ENCODE results near the gene GRIN3B.
A peak's percentile ranks its signal among the peaks of the same experiment; 100 is the strongest.
"Not testable (repeated sequence)": the region's sequence is repeated elsewhere in the genome, so short reads cannot be mapped to it uniquely, and the experiment has no call there.

GRIN3B gene

GRCh38 chr19:1000095-1000494 is at the start of gene GRIN3B:
GRIN3B (plus strand) TSS chr19:1000419; CDS start chr19:1000438, 19 bp downstream.
- peak; percentile 81 for DNase-seq

GRCh38 chr19:952049-952679 is 48.1 kb upstream of the GRIN3B start:
- DNase-seq = no peak

GRCh38 chr19:952680-953444 is 47.4 kb upstream of the GRIN3B start:
- DNase-seq = no peak

GRCh38 chr19:953445-954271 is 46.6 kb upstream of the GRIN3B start:
- no peak for DNase-seq

GRCh38 chr19:954272-954671 is 45.9 kb upstream of the GRIN3B start:
- DNase-seq = no peak

GRCh38 chr19:954672-955494 is 45.3 kb upstream of the GRIN3B start:
- DNase-seq = no peak

- no peak for DNase-seq
These were observed 44.1 kb upstream of the GRIN3B start for GRCh38 chr19:955803-956765.

- DNase-seq = no peak
These were observed 43.3 kb upstream of the GRIN3B start for GRCh38 chr19:956766-957440.

GRCh38 chr19:957578-957977 is 42.6 kb upstream of the GRIN3B start:
- not testable (repeated sequence) for DNase-seq

GRCh38 chr19:958967-959855 is 41.0 kb upstream of the GRIN3B start:
- DNase-seq = peak; percentile 56

GRCh38 chr19:960020-960419 is 40.2 kb upstream of the GRIN3B start:
- no peak for DNase-seq

- no peak for DNase-seq
These were observed 39.6 kb upstream of the GRIN3B start for GRCh38 chr19:960601-960938.

GRCh38 chr19:961866-962620 is 38.2 kb upstream of the GRIN3B start:
- no peak for DNase-seq

- DNase-seq = no peak
These were observed 37.4 kb upstream of the GRIN3B start for GRCh38 chr19:962683-963400.

GRCh38 chr19:963486-963951 is 36.7 kb upstream of the GRIN3B start:
- DNase-seq = no peak

- DNase-seq = no peak
These were observed 36.1 kb upstream of the GRIN3B start for GRCh38 chr19:964116-964520.

GRCh38 chr19:964761-965694 is 35.2 kb upstream of the GRIN3B start:
- DNase-seq = no peak
